Measurements from ENCODE around the gene SOX5.
"Not testable (repeated sequence)": the region's sequence is repeated elsewhere in the genome, so short reads cannot be mapped to it uniquely, and the experiment has no call there.

- not testable (repeated sequence) for TF ChIP-seq CTCF (IDR thresholded peaks at IDR 0.05 in 2 of 3, conservative IDR thresholded peaks at IDR 0.05 in 1 of 3; ENCODE audit: borderline replicate concordance in 1 of 3, insufficient read depth in 1 of 3, low read depth in 2 of 3, low read length in 2 of 3); POLR2A (IDR thresholded peaks at IDR 0.05; ENCODE audit: borderline replicate concordance, extremely low read depth, insufficient read depth, insufficient read length); EGR1 (IDR thresholded peaks at IDR 0.05; ENCODE audit: low read depth); MAX (IDR thresholded peaks at IDR 0.05); EZH2 (IDR thresholded peaks at IDR 0.05); YY1 (IDR thresholded peaks at IDR 0.05; ENCODE audit: extremely low read depth, insufficient replicate concordance, low read depth, low read length); TCF7L2 (IDR thresholded peaks at IDR 0.05; ENCODE audit: borderline replicate concordance, extremely low read depth, insufficient read depth, insufficient read length); POLR2AphosphoS5 (IDR thresholded peaks at IDR 0.05; ENCODE audit: low read depth, low read length)
- TF ChIP-seq, protein P1, sequence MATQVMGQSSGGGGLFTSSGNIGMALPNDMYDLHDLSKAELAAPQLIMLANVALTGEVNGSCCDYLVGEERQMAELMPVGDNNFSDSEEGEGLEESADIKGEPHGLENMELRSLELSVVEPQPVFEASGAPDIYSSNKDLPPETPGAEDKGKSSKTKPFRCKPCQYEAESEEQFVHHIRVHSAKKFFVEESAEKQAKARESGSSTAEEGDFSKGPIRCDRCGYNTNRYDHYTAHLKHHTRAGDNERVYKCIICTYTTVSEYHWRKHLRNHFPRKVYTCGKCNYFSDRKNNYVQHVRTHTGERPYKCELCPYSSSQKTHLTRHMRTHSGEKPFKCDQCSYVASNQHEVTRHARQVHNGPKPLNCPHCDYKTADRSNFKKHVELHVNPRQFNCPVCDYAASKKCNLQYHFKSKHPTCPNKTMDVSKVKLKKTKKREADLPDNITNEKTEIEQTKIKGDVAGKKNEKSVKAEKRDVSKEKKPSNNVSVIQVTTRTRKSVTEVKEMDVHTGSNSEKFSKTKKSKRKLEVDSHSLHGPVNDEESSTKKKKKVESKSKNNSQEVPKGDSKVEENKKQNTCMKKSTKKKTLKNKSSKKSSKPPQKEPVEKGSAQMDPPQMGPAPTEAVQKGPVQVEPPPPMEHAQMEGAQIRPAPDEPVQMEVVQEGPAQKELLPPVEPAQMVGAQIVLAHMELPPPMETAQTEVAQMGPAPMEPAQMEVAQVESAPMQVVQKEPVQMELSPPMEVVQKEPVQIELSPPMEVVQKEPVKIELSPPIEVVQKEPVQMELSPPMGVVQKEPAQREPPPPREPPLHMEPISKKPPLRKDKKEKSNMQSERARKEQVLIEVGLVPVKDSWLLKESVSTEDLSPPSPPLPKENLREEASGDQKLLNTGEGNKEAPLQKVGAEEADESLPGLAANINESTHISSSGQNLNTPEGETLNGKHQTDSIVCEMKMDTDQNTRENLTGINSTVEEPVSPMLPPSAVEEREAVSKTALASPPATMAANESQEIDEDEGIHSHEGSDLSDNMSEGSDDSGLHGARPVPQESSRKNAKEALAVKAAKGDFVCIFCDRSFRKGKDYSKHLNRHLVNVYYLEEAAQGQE (IDR thresholded peaks at IDR 0.05; ENCODE audit: low read depth), result not testable (repeated sequence)
These were observed 72.9 kb downstream of the SOX5 start for GRCh38 chr12:23876618-23877017.
